ENCODE data around the gene LY6G5B.

The LY6G5B gene

DNA sequence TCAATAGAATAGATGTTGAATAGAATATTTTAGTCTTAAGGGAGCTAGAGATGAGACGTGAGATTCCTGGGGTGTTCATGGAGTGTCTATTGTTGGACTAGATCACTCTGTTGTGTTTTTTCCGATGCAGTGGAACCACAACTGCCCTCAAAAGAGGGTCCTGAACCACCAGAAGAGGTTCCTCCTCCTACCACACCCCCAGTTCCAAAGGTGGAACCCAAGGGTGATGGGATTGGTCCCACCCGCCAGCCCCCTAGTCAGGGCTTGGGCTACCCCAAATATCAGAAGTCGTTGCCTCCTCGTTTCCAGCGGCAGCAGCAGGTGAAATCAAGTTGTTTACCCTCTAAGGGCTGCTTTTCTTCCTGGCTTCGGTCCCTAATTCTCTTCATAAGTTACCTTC, 40.8 kb upstream of the LY6G5B start:
- Histone ChIP-seq H3K9ac (ENCODE audit: insufficient read length) (no peak overlapping the region), H3K9me3 (ENCODE audit: low read depth, low read length) (no peaks in the 10 kb centered on the region), H3K36me3 (ENCODE audit: insufficient read depth, low read length) (peaks cover 100% of the 10 kb centered on the region), H3K4me3 (no peak overlapping the region), H3K27ac (no peak overlapping the region; the same call in 1 of the 2 replicates)
- DNase-seq (ENCODE audit: low read depth, low spot score), result no peak
- TF ChIP-seq EZH2 (IDR thresholded peaks at IDR 0.05) (no peak), FOXP2 (optimal IDR thresholded peaks at IDR 0.05; ENCODE audit: control extremely low read depth, extremely low read length, insufficient read depth) (no peak), POLR2AphosphoS5 (IDR thresholded peaks at IDR 0.05; ENCODE audit: borderline replicate concordance, low read depth, low read length) (no peak)

DNA sequence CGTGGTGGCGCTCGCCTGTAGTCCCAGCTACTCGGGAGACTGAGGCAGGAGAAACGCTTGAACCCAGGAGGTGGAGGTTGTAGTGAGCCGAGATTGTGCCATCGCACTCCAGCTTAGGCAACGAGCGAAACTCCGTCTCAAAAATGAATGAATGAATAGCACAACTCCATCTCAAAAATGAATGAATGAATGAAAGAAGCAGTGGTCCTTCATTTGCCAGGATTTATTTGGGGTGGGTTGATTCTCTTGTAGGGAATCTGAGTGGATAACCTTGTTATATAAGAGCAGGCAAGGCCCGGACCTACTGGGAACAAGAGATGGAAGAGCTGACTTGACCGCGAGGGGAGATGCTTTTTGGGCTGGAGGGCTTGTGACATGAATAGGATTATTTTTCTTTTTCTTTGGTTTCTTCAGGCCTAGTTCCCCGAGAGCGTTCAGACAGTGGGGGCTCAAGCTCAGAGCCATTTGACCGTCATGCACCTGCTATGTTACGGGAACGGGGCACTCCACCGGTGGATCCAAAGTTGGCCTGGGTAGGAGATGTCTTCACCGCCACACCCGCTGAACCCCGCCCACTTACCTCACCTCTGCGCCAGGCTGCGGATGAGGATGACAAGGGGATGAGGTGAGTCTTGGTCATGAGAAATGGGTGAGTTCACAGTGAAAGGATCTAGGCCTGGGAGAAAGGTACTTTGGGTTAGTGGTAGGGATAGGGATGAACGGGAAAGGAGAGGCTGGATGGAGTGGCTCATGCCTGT, 39.4 kb upstream of the LY6G5B start:
- Histone ChIP-seq H3K36me3 (ENCODE audit: insufficient read depth, low read length) (peaks cover 100% of the 10 kb centered on the region), H3K9ac (ENCODE audit: insufficient read length) (no peak overlapping the region), H3K9me3 (ENCODE audit: low read depth, low read length) (no peaks in the 10 kb centered on the region), H3K4me3 (no peak overlapping the region), H3K27ac (no peak overlapping the region)
- DNase-seq (ENCODE audit: low read depth, low spot score), result no peak
- TF ChIP-seq POLR2AphosphoS5 (IDR thresholded peaks at IDR 0.05; ENCODE audit: borderline replicate concordance, low read depth, low read length), result 0 out of 2 replicates have a peak, but pooled peaks have one; percentile 13
- no peak for TF ChIP-seq FOXP2 (optimal IDR thresholded peaks at IDR 0.05; ENCODE audit: control extremely low read depth, extremely low read length, insufficient read depth)
- no peak for TF ChIP-seq EZH2 (IDR thresholded peaks at IDR 0.05)

DNA sequence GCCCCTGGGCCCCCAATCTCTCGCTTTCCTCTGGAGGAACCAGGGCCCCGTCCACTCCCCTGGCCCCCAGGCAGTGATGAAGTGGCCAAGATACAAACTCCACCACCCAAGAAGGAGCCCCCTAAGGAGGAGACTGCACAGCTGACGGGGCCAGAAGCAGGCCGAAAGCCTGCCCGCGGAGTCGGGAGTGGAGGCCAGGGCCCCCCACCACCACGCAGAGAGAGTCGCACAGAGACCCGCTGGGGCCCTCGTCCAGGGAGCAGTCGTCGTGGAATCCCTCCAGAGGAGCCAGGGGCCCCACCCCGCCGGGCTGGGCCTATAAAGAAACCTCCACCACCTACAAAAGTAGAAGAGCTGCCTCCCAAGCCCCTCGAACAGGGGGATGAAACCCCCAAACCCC, 38.6 kb upstream of the LY6G5B start:
- no peak for TF ChIP-seq POLR2AphosphoS5 (IDR thresholded peaks at IDR 0.05; ENCODE audit: borderline replicate concordance, low read depth, low read length)
- no peak for TF ChIP-seq EZH2 (IDR thresholded peaks at IDR 0.05)
- no peak for TF ChIP-seq FOXP2 (optimal IDR thresholded peaks at IDR 0.05; ENCODE audit: control extremely low read depth, extremely low read length, insufficient read depth)

DNA sequence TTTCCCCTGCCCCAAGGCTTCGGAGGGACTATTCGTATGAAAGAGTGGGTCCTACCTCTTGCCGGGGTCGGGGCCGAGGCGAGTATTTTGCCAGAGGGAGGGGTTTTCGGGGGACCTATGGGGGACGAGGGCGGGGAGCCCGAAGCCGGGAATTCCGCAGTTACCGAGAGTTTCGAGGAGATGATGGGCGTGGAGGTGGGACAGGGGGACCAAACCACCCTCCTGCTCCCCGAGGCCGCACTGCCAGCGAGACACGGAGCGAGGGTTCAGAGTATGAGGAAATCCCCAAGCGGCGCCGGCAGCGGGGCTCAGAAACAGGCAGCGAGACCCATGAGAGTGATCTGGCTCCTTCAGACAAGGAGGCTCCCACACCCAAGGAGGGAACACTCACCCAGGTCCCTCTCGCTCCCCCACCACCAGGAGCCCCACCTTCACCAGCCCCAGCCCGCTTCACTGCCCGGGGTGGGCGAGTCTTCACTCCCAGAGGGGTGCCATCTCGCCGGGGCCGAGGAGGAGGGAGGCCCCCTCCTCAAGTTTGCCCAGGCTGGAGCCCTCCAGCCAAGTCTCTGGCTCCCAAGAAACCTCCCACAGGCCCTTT, 38.0 kb upstream of the LY6G5B start:
- TF ChIP-seq POLR2AphosphoS5 (IDR thresholded peaks at IDR 0.05; ENCODE audit: borderline replicate concordance, low read depth, low read length) (no peak), EZH2 (IDR thresholded peaks at IDR 0.05) (no peak), FOXP2 (optimal IDR thresholded peaks at IDR 0.05; ENCODE audit: control extremely low read depth, extremely low read length, insufficient read depth) (no peak)
- no peak for DNase-seq (ENCODE audit: low read depth, low spot score)
- Histone ChIP-seq H3K36me3 (ENCODE audit: insufficient read depth, low read length) (peaks cover 100% of the 10 kb centered on the region), H3K27ac (no peak overlapping the region), H3K4me3 (no peak overlapping the region), H3K9me3 (ENCODE audit: low read depth, low read length) (no peaks in the 10 kb centered on the region), H3K9ac (ENCODE audit: insufficient read length) (no peak overlapping the region)

More for the DNA sequence above, 38.6 kb upstream of the LY6G5B start:
- H3K4me3 ChIP-seq, result no peak overlapping the region
- H3K36me3 ChIP-seq (ENCODE audit: insufficient read depth, low read length), result peaks cover 100% of the 10 kb centered on the region
- no peak overlapping the region for H3K9ac ChIP-seq (ENCODE audit: insufficient read length)
- no peak overlapping the region for H3K27ac ChIP-seq
- H3K9me3 ChIP-seq (ENCODE audit: low read depth, low read length), result no peaks in the 10 kb centered on the region
- DNase-seq (ENCODE audit: low read depth, low spot score), result no peak

DNA sequence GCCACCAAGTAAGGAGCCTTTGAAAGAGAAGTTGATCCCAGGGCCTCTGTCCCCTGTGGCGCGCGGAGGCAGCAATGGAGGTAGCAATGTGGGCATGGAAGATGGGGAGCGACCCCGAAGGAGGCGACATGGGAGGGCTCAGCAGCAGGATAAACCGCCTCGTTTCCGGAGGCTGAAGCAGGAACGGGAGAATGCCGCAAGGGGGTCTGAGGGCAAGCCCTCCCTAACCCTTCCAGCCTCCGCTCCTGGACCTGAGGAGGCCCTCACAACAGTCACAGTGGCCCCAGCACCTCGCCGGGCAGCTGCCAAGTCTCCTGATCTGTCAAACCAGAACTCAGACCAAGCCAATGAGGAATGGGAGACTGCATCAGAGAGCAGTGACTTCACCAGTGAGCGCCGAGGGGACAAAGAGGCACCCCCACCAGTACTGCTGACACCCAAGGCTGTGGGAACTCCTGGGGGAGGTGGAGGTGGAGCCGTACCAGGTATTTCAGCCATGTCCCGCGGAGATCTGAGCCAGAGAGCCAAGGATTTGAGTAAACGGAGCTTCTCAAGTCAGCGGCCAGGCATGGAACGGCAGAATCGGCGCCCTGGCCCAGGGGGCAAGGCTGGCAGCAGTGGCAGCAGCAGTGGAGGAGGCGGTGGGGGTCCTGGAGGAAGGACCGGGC, 37.4 kb upstream of the LY6G5B start:
- Histone ChIP-seq H3K9me3 (ENCODE audit: low read depth, low read length) (no peaks in the 10 kb centered on the region), H3K27ac (peak overlapping the region; percentile 69), H3K36me3 (ENCODE audit: insufficient read depth, low read length) (peaks cover 99% of the 10 kb centered on the region), H3K4me3 (no peak overlapping the region), H3K9ac (ENCODE audit: insufficient read length) (no peak overlapping the region)
- TF ChIP-seq FOXP2 (optimal IDR thresholded peaks at IDR 0.05; ENCODE audit: control extremely low read depth, extremely low read length, insufficient read depth) (no peak), POLR2AphosphoS5 (IDR thresholded peaks at IDR 0.05; ENCODE audit: borderline replicate concordance, low read depth, low read length) (peak; percentile 65; the same call in 1 of the 2 replicates)
- no peak for DNase-seq (ENCODE audit: low read depth, low spot score)

DNA sequence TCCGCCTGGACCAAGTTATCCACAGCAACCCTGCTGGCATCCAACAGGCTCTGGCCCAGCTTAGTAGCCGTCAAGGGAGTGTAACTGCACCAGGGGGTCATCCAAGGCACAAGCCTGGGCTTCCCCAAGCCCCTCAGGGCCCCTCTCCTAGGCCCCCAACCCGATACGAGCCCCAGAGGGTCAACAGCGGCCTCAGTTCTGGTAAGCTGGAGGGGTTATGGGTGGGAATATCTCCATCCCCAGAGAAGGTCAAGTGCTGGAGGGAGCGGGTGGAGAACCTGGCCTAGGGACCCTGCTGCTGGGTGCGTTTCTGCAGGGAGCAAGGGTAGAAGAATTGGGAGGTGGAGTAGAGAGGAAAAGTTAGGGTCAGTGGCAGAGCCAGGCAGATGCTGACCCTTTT, 36.3 kb upstream of the LY6G5B start:
- peaks cover 97% of the 10 kb centered on the region for H3K36me3 ChIP-seq (ENCODE audit: insufficient read depth, low read length)
- no peak overlapping the region for H3K9ac ChIP-seq (ENCODE audit: insufficient read length)
- TF ChIP-seq FOXP2 (optimal IDR thresholded peaks at IDR 0.05; ENCODE audit: control extremely low read depth, extremely low read length, insufficient read depth), result no peak
- DNase-seq (ENCODE audit: low read depth, low spot score), result no peak
- H3K4me3 ChIP-seq, result no peak overlapping the region
- peak overlapping the region; percentile 69 for H3K27ac ChIP-seq
- no peaks in the 10 kb centered on the region for H3K9me3 ChIP-seq (ENCODE audit: low read depth, low read length)

DNA sequence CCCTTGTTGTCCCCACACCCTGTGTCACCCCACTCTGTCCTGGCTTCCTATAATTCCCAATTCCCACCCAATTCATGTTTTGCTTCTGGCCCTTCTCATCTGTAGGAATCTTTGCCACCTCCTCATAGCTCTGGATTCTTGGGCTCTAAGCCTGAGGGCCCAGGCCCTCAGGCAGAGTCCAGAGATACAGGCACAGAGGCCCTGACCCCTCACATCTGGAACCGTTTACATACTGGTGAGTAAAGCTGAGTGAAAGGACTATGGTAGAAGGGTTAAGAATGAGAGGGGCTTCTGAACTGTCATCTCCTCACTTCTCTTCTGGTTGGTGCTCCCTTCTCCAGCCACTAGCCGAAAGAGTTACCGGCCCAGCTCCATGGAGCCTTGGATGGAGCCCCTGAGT, 35.6 kb upstream of the LY6G5B start:
- TF ChIP-seq POLR2AphosphoS5 (IDR thresholded peaks at IDR 0.05; ENCODE audit: borderline replicate concordance, low read depth, low read length) (no peak), FOXP2 (optimal IDR thresholded peaks at IDR 0.05; ENCODE audit: control extremely low read depth, extremely low read length, insufficient read depth) (no peak), EZH2 (IDR thresholded peaks at IDR 0.05) (no peak)
- no peak overlapping the region for H3K4me3 ChIP-seq
- DNase-seq (ENCODE audit: low read depth, low spot score), result no peak
- peak overlapping the region; percentile 42; the same call in 1 of the 2 replicates for H3K27ac ChIP-seq
- H3K9me3 ChIP-seq (ENCODE audit: low read depth, low read length), result no peaks in the 10 kb centered on the region
- H3K9ac ChIP-seq (ENCODE audit: insufficient read length), result no peak overlapping the region
- H3K36me3 ChIP-seq (ENCODE audit: insufficient read depth, low read length), result peaks cover 94% of the 10 kb centered on the region

DNA sequence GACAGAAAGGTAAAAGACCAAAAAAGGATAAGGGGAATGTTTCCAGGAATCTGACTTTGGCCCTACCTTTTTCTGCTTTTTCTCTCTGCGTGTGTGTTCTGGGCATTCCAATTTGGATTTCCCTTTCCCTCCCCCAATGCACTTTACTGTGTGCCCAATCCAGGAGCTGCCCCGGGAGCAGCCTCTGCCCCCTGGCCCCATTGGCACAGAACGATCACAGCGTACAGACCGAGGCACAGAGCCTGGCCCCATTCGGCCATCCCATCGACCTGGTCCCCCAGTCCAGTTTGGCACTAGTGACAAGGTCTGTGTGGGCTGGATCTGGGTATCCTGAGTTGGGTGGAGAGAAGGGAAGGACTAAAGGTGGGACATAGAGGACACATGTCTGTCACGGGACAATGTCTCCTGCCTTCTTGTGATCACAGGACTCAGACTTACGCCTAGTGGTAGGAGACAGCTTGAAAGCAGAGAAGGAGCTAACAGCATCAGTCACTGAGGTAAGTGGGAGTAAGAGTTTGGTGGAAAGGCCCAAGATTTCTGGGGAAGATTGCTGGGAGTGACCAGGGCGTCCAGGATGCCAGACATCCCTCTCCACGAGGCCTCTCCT, 34.7 kb upstream of the LY6G5B start:
- peaks cover 94% of the 10 kb centered on the region for H3K36me3 ChIP-seq (ENCODE audit: insufficient read depth, low read length)
- H3K27ac ChIP-seq, result 0 out of 2 replicates have a peak overlapping the region, but pooled peaks have one; percentile 36
- H3K4me3 ChIP-seq, result no peak overlapping the region
- H3K9me3 ChIP-seq (ENCODE audit: low read depth, low read length), result no peaks in the 10 kb centered on the region
- TF ChIP-seq FOXP2 (optimal IDR thresholded peaks at IDR 0.05; ENCODE audit: control extremely low read depth, extremely low read length, insufficient read depth) (no peak), EZH2 (IDR thresholded peaks at IDR 0.05) (no peak), POLR2AphosphoS5 (IDR thresholded peaks at IDR 0.05; ENCODE audit: borderline replicate concordance, low read depth, low read length) (no peak)
- H3K9ac ChIP-seq (ENCODE audit: insufficient read length), result no peak overlapping the region
- DNase-seq (ENCODE audit: low read depth, low spot score), result no peak

Data from SK-N-MC (cell line).